GM21786 (cell line): Measurements from ENCODE around the gene NCKAP5.

Source experiments
- ATAC-seq: cut with Tn5 transposase; IDR thresholded peaks from one replicate; pipeline ENCODE4 v1.9.1; 2021; ENCODE audit not compliant: unreplicated experiment

The NCKAP5 gene

DNA sequence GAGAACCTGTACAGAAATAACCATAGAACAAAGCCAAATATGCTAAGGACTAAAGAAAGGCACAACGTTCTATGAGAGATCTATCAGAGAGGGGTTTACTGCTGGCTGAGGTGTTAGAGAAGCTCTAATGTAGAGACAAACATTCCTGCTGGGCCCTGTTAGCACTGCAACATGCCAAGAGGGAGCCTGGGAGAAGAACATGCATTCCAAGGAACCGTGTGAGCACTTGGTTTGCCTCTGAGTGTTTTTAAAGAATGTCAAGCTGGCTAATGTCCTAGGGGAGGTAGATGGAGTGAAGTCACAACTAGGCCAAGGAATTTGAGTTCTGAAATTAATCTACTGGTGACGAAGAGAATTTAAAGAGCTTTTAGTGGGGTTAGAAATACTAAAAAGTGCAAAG lies 514.0 kb downstream of the NCKAP5 start:
- ATAC-seq, result no peak

GRCh38 chr2:133053541-133053940 lies 514.7 kb downstream of the NCKAP5 start:
- no peak for ATAC-seq

GRCh38 chr2:133045787-133046186 lies 522.5 kb downstream of the NCKAP5 start:
- no peak for ATAC-seq

DNA sequence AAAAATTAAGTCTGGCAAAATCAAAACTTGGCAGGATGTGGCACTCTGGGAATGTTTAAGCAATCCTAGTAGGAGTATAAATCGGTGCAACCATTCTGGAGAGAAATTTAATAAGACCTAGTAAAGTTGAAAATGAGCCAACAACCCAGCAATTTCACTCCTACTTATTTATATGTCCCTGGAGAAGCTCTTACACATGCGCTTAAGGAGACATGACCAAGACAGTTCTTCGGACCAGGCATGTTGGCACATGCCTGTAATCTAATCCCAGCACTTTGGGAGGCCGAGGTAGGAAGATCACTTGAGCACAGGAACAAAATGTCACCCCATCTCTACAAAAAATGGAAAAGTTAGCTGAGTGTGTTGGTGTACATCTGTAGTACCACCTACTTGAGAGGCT lies 523.7 kb downstream of the NCKAP5 start:
- no peak for ATAC-seq

GRCh38 chr2:133040170-133040569 lies 528.1 kb downstream of the NCKAP5 start:
- no peak for ATAC-seq

DNA sequence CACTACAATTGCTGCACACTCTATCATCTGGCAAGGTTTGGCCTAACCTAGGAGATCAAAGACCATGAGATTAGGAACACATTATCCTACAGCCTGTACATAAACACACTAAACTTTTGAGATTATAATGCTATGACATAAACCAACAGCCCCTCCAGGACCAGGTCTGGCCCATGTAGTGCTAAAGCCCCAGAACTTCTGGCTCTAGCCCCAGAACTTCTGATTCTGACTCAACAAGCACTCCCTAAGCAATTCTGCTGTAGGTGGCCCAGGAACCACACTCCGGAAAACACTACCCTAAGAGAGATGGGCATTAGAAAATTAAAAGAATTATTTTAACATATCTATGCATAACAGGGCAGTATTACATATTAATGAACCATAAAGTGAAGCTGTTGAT lies 528.7 kb downstream of the NCKAP5 start:
- no peak for ATAC-seq

GRCh38 chr2:133026536-133027177 lies 541.6 kb downstream of the NCKAP5 start:
- no peak for ATAC-seq

- ATAC-seq, result no peak
Measured at GRCh38 chr2:133025004-133025403, 543.3 kb downstream of the NCKAP5 start.

- no peak for ATAC-seq
Measured at GRCh38 chr2:133012847-133013734, 555.2 kb downstream of the NCKAP5 start.

GRCh38 chr2:133004623-133005022 lies 563.6 kb downstream of the NCKAP5 start:
- ATAC-seq, result no peak

DNA sequence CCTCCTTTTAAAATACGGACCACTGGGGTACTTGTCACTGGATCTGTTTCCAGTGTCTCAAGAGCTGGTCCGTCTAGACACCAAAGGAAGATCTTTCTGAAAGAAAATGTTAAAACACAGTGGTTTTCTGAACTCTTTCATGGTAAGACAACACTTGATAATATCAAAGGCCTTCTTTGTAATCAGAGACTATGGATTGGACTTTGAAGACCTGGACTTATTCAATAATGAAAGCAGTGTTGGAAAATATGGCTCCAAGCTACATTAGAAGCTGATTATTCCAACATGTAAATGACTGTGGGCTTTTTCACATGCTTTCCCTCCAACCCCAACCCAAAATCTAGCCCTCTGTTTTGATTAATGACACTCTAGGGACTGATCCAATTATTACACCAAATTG lies 568.8 kb downstream of the NCKAP5 start:
- no peak for ATAC-seq

DNA sequence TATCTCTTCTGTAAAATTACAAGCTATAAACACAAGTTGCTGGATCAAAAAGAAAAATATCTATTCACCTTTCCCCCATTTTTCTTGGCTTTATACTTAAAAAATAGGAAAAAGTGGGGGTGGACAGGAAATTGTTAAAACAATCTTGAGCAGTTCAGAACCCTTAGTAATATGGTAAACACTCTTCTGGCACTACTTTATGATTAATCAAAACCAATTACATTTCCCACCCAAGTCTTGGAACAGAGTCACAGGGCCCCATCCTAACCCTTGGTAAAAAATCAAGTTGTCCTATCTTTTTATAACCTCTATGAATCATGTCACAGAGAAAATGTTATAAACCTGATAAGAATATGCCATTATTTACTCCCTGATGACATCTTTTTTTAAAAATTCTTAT lies 570.0 kb downstream of the NCKAP5 start:
- no peak for ATAC-seq

GRCh38 chr2:132991471-132992045 lies 576.7 kb downstream of the NCKAP5 start:
- no peak for ATAC-seq

DNA sequence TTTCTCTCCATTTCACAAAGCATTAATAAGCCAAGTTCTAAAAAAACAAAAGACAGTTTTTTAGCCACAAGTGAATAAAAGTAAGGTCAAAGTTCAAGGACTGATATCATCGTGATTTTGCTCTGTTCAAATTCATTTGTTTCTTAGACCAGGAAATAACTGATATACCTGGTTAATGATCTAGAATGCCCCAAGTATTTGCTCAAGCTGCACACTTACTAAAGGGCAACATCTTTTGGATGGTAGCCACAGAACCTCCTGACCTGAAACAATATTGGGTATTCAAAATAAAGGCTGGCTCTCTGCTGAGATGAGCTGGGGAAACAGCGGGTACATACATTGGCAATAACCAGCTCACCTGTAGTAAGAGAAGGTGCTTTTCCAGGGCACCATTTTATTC lies 583.5 kb downstream of the NCKAP5 start:
- no peak for ATAC-seq

DNA sequence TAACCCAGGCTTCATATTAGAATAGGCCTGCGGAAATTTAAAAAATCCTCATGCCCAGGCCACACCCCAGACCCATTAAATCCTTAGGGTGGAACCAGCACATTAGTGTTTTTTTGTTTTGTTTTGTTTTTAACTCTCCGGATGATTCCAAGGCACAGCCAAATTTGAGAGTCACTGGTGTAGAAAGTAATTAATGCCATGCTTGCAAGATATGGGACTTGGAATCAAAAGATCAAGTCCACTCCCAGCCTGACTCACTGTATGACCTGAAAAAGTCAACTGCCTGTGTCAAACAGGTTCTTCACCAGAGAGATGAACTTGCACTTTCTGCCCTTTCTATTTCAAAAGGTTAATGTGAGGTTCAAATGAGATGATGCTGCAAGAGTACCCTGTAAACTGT lies 588.0 kb downstream of the NCKAP5 start:
- no peak for ATAC-seq

GRCh38 chr2:132979339-132980093 lies 588.7 kb downstream of the NCKAP5 start:
- peak; percentile 67 for ATAC-seq

DNA sequence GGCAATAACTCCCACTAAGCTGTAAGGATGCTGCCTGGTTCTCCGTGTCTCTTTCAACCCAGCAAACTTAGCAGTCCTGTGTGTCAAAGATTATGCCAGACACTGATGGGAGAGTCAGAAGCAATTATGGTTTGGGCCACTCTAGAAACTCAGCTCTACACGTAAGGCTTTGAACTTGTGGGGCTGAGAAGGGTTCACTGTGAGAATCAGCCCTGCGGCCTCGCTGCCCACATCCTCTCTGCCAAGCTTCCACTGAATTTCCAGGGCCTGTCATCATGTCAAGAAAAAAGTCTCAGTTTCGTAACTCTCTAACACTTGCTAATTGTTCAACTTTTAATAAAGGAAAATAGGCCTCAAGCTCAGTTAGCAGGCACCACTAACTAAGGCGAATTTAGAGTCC lies 589.4 kb downstream of the NCKAP5 start:
- ATAC-seq, result no peak

GRCh38 chr2:132977812-132978529 lies 590.3 kb downstream of the NCKAP5 start:
- no peak for ATAC-seq

DNA sequence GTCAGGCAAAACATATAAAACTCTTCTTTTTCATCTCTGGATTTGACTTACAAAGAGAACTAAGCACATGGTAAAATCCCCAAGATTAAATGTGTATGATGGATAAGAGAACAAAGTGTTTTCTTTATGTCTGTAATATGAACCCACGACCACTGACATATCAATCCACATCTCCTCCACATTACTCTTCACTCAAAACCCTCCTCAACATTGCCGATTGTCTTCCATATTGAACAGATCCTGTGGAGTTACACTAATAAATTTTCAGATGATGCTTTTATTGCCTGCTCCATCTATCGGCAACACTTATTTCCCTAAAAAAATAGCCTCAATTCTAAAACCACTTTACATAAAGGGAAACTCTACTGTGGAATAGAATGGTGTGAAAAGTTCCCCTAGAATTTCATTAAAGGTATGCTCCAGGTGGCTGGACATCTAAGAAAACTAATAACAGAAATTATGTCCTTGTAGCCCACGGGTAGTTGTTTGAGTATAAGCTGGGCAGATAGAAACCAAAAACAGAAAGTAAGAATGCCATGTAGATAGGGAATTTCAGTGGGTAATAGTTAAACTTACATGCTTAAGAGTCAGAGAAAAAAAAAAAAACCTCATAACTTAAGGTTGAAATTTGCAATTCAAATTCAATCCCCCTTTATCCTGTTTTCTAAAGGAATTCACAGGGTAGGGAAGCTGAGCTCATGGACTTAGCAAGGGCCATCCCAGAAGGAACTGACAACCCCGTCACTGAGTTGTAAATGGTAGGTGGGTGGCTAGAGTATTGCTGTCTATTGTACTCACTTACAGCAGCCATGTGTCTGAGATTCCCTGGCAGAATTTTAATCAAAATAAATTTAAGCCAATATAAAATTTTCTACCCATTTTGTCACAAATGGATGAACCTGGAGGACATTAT lies 592.8 kb downstream of the NCKAP5 start:
- peak; percentile 24 for ATAC-seq
